VCaP (cell line): Measurements from ENCODE around the gene ETF1.

Experiments used
- H3K27ac ChIP-seq: fragments of 450-650 bp; 2 replicates; pipeline ENCODE4 v1.5.1; 2017
- TF ChIP-seq, protein P1 (sequence below): fragments of 450-650 bp; conservative IDR thresholded peaks from 2 replicates; pipeline ENCODE4 v1.5.1; 2017; ENCODE audit warnings: mild to moderate bottlenecking, moderate library complexity

ETF1 gene

DNA sequence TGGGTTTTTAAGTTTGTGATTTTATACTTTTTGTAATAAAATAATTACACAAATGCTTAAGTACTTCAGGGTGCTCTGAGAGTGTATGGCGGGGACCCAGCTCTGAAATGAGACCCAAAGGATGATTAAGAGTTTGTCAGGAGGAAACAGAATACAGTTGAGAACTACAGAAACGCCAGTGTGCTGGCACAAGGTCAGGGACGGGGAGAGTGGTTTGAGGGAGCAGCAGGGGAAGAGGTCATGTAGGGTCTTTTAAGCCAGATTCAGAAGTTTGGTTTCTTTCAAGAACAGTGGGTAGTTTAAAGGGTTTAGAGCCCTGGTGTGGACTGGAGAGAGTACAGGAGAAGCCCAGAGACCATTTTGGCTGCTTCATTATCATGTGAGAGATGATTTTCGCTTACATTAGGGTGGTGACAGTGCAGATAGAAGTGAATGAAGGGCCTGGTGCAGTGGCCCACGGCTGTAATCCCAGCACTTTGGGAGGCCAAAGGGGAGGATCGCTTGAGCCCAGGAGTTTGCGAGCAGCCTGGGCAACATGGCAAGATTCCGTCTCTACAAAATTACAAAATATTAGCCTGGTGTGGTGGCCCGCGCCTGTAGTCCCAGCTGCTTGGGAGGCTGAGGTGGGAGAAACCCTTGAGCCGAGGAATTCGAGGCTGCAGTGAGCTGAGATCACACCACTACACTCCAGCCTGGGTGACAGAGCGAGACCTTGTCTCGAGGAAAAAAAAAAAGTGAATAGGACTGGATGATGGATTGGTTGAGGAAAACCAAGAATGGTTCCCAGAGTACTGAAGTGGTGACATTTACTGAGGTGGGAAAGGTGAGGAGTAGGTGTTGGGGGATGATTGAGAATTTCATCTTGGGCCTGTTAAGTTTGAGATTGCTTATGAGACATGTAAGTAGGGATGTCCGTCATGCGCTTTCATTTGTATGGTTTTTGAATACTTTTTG lies 1.4 kb upstream of the ETF1 start:
- TF ChIP-seq, protein P1, sequence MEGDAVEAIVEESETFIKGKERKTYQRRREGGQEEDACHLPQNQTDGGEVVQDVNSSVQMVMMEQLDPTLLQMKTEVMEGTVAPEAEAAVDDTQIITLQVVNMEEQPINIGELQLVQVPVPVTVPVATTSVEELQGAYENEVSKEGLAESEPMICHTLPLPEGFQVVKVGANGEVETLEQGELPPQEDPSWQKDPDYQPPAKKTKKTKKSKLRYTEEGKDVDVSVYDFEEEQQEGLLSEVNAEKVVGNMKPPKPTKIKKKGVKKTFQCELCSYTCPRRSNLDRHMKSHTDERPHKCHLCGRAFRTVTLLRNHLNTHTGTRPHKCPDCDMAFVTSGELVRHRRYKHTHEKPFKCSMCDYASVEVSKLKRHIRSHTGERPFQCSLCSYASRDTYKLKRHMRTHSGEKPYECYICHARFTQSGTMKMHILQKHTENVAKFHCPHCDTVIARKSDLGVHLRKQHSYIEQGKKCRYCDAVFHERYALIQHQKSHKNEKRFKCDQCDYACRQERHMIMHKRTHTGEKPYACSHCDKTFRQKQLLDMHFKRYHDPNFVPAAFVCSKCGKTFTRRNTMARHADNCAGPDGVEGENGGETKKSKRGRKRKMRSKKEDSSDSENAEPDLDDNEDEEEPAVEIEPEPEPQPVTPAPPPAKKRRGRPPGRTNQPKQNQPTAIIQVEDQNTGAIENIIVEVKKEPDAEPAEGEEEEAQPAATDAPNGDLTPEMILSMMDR, result no peak

DNA sequence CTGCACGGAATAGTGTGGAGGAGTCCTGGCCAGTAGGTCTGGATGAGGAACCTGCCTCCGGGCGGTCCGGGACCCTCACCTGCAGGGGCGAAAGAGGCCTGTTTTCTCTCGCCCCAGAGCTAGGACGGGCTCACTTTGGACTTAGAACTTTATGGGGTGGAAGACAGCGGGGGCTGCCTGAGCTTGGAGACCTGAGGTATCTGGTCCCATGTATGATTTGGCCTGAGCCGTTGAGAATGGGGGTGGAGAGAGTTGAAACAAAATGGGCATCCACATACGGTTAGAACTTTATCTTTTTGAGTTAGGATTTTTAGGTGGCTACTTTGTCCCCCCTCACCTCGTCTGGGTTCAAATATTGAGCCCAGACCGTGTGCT lies 681 bp upstream of the ETF1 start:
- peak overlapping the region; percentile 97 for H3K27ac ChIP-seq
- TF ChIP-seq, protein P1, result no peak

More for the DNA sequence above, 1.4 kb upstream of the ETF1 start:
- peak overlapping the region; percentile 97 for H3K27ac ChIP-seq

DNA sequence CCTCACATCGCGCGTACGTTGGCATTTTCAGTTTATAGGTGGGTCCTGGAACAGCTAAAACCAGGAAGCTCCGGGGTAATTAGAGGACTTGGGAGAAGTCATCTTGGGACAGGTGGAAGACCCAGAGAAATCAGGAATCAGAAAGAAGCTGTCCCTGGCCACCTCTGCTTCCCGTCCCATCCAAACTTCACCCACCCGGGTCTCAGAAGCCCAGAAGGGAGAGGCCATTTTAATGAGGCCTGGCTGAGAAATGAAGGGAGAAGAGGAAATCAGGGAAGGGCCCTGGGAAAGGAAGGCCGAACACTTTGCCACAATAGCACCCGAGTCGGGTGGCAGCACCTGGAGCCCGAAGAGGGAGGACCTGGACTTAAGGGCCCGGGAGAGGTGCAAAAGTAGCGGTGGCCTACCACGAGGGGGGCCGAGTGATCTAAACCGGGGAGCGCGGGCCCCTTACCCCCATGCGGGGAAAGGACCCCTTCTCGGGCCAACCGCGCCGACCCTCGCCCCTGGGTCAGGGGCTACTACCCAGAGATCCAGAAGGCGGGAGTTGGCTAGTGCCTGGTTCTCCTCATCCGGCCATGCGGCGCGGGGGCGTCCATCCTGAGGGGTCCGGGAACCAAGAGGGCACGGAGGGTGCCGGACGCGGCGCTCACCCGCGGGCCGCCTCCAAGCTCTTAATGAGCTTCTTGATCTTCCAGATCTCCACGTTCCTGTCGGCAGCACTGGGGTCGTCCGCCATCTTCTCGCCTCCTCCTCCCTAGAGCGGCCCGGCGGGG lies 668 bp downstream of the ETF1 start:
- TF ChIP-seq, protein P1, result no peak
- H3K27ac ChIP-seq, result peak overlapping the region; percentile 97

DNA sequence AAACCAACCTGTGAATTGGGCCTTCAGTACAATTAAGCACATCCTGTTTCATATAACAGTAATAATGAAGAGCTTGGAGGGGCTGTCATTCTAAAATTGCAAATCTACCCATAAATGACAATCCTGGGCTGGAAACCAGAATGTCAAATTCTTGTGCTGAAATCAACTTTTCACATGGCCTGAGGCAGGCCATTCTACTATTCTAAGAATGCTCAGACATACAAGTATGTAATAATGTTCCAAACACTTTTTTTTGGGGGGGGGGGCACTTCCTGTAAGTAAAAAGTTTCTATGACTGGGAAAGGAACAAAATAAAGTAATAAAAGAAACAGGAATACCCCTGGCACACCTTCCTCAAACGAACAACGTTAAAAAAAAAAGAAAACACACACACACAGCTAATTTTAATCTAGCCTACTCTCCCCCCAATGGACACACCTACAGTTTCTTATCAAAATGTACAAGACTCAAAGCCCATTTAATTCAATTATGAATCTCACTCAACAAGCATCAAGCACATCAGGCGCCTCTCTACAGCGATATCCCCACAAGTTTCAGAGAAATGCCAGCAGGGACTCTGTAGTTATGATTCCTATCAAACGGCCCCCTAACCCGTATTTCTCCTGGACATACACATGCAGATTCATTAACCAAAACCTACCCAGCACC lies 1.4 kb downstream of the ETF1 start:
- H3K27ac ChIP-seq, result peak overlapping the region; percentile 97
- TF ChIP-seq, protein P1, result no peak

DNA sequence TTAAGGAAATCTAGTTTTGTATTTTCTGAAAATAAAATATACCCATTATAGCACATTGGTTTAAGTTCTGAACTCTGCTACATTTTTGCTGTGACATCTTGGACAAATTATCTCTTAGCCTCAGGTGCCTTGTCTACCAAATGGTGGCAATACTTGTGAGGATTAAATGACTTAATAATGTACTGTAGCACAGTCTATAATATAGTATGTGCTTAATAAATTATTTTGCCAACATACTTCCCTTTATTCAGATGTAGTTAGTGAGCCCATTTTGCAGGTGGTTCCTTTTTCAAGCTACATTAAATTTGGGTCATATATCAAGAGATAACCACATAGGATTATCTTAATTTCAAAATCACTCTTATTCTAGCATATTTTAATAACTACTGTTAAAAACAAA lies 3.2 kb downstream of the ETF1 start:
- no peak overlapping the region for H3K27ac ChIP-seq
- TF ChIP-seq, protein P1, result no peak

DNA sequence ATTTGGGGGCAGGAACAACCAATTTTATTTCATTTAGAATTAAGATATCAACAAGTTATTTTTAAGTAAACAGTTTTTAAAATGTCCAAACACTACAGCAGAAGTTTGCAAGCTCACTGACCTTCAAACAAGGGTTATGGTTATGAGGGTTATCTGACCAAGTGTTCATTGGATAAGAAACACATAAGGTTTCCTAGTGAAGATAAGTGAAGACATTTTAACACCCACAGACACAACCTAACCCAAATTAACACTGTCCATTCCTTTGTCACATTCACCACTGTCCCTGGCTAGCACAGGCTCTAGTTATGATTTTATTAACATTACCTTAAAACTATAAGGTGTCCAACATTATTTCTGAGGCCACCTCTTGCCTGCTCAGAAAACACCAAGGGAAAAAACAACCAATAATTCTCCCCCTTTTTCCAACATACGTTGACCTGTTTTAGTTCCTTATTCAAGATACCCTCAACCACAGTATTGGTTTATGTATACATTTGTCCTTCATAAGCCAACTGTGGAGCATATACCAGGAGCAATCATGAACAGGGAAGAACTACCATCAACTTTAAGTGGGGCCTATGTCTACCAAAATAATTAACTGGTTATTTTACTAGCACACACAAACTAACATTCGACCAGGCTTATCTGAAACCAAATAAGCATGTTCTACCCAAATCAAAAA lies 4.0 kb downstream of the ETF1 start:
- no peak overlapping the region for H3K27ac ChIP-seq
- TF ChIP-seq, protein P1, result no peak
